Activated CD4-positive, alpha-beta T cell treated with anti-CD3 and anti-CD28 coated beads for 24 hours (primary cell): ENCODE data around the gene PAQR6.
A peak's percentile ranks its signal among the peaks of the same experiment; 100 is the strongest.

Source experiments
- DNase-seq, 2 donors: peaks; one replicate each; pipeline ENCODE4 v3.0.0-alpha.2; 2020; ENCODE audit warnings: low read depth in 2 of 2

PAQR6 gene

DNA sequence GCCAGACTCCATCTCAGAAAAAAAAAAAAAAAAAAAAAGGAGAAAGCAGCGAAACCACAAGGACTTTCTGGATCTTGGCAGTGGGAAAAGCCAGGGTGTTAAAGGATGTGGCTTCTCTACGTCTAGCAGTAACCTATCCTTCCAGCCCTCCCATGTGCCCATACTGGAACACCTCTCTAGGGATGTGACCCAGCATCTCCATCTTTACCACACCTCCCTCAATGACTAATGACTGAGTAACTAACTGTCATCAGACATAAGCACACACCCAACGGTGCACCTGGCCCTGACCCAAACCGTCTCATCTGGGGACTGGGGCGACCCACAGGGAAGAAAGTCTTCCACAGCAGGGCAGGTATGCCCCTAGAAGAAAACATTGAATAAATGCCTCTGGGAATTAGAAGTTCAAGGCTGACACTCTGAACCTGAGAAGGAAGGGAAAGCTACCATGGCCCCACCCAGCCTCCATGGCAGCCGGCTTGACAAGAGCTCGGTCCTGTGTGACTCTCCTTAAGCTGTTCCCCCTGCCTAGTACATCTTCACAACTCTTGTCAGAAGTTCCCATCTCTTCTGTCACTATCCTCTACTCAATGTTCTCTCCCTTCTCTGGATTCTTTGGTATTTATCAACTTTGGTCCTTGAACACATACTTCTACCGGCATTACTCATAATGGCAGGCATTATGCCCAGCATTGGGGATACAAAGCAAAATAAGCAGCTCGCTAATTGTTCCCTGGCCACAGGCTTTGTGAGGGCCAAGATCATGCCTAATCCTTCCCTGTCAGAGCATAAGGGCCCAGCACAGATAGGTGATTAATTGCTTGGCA, 14.8 kb upstream of the PAQR6 start:
- no peak for DNase-seq

DNA sequence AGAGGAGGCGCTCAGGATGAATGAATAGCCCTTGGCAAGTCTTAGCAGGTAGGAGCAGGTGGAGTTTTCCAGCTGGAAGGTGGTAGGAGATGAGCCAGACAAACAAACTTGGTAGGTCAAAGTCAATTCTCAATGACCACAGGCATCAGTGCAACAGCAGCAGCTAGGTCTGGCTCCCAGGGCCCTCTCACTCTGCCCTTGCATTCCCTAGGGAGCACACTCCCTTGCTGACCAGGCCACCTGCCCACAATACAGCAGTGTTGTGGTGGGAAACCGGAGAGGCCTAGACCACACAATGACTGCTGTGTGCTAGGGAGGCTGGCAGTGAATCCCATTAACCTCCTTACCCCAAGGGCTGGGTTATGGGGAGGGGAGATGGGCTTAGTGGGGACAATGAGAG, 13.0 kb upstream of the PAQR6 start:
- DNase-seq: no peak

GRCh38 chr1:156259805-156260204, 11.9 kb upstream of the PAQR6 start:
- no peak for DNase-seq

GRCh38 chr1:156258859-156259258, 11.0 kb upstream of the PAQR6 start:
- DNase-seq: no peak

GRCh38 chr1:156257711-156258110, 9.9 kb upstream of the PAQR6 start:
- no peak for DNase-seq

GRCh38 chr1:156253634-156254033, 5.8 kb upstream of the PAQR6 start:
- DNase-seq: no peak

DNA sequence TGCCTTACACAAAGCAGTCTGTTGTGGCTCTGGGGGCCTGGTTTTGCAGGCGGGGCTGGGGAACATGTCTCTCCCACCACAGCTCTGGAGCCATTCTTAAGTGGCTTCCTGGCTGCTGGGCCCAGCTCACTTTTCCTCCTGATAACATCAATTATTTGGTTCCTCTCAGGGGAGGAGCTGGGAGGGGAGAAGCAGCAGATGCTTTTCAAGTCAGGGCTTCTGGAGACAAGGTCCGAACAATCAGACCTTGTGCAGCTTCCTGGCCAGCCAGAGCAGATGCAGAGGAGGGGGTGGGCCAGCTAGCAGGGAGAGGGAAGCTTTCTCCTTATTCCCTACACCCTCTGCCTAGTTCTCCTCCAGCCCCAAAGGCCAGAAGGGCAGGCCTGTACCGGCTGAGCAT, 3.7 kb upstream of the PAQR6 start:
- no peak for DNase-seq

GRCh38 chr1:156249593-156249992, 1.7 kb upstream of the PAQR6 start:
- no peak for DNase-seq

GRCh38 chr1:156248323-156248683, 447 bp upstream of the PAQR6 start:
- no peak for DNase-seq

DNA sequence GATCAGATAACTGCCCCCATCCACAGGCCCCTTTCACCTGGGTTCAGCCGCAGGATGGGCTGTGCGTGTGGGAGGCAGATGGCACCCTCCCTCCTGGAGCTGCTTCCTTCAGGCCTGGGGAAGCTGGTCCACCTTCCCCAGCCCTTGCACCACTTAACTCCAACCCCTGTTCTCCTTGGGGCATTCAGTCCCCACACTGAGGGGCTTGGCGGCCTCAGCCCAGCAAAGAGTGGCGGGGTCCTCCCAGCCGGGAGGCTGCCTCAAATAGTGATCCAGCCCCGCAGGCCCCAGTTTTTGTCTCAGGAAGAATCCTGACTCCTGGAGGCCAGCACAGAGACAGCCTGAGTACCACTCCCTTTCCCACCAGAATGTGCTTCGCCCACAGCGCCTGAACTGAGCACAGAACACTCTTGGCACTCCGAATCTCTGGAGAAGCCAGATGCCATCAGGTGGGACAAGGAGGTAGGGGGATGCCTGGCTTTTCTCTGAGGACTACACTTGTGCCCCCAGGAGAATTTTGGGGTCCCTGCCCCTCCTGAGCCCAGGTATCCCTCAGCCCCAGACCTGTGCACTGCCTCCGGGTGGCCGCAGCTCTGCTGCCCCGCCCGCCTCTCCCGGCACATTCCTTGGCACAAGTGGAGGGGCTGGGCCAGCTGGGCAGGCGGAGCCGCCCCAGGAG, 936 bp downstream of the PAQR6 start:
- no peak for DNase-seq

DNA sequence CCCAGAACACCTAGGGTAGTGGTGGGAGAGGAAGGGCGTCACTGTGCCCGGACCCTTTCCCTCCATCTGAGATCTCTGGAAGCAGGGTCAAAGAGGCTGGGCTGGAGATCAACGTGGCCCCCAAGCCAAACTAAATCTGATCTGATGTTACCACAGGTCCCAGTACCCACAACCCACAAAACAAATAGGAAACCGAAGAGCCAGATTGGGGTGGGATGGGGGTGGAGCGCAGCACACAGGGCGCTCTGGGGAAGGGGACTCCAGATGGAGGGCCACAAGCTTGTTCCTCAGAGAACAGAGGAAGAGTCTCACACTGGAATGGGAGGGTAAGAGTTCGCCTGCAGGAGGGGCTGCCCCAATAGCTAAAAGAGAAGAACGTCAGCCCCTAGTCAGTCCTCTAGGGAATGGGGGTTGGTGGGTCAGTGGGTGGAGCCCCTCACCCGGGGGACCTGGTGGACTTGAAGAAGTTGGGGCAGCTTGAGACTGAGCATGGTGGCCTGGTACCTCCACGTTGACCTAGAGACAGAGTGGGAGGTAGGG, 1.5 kb downstream of the PAQR6 start:
- no peak for DNase-seq

DNA sequence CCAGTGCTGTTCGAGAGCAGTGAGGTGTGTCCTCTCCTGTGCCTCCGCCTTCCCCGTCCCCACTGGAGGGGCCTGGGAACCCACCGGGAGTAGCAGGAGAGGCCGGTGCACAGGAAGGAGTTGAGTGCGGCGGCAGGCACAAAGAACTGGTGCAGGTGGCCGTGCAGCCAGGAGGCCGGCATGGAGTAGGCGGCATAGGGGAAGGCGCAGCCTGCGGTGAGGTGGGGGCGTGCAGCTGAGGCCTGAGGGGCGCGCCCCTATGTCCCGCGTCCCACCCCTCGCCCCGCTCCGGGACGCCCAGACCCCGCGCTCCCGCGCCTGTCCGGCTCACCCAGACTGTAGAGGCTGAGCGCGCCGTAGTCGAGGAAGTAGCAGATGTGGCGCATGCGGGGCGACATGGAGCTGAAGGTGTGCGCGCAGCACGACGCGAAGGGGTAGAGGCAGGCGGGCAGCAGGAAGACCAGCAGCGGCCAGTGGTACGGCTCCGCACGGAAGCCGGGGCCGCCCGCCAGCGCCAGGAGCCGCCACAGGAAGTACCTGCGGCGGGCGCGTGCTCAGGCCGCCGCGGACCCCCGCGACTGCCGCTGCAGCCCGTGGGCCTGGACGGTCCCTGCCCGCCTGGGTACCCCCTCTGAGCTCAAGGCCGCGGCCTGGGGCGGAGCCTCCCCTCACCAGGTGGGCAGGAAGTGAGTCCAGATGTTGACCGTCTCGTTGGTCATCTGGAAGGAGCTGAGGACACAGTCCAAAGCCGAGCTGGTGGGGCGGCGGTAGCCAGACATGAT, 2.2 kb downstream of the PAQR6 start:
- peak in 1 of 2 donors; percentile 22 for DNase-seq

- DNase-seq: no peak
These were observed 3.1 kb downstream of the PAQR6 start for GRCh38 chr1:156244712-156245111.

DNA sequence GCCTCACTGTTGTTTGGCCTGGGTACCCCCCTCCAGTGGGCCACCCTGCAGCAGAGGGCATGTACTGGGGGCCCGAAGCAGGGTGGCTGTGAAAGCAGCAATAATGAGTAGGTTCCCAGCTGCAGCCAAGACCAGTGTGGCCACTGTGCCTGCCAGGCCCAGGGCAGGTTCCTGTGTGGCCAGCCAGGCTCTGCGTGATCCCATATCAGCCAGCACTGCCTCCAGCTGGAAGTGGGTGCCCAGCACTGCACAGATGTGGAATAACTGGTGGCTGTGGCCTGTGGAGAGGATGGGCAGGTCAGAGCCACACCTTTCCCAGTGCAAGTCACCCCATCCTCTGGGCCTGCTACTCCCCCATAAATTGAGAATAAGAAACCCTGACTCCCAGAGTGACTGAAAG, 3.7 kb downstream of the PAQR6 start:
- DNase-seq: no peak

DNA sequence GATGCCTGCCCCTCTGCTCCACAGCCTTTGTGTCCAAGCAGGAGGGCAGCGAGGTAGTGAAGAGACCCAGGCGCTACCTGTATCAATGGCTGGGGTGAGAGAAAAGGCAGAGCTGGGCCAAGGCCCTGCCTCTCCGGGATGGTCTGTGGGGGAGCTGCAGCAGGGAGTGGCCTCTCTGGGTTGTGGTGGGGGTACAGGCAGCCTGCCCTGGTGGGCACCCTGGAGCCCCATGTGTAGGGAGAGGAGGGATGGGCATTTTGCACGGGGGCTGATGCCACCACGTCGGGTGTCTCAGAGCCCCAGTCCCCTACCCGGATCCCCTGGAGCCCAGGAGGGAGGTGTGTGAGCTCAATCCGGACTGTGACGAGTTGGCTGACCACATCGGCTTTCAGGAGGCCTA, 5.1 kb downstream of the PAQR6 start:
- DNase-seq: no peak

GRCh38 chr1:156241926-156242325, 5.9 kb downstream of the PAQR6 start, which contains the start of gene BGLAP:
Gene BGLAP (plus strand): TSS chr1:156242184. CDS start chr1:156242232, 48 bp downstream.
- DNase-seq: no peak

GRCh38 chr1:156241311-156241811, 6.5 kb downstream of the PAQR6 start:
- DNase-seq: no peak

DNA sequence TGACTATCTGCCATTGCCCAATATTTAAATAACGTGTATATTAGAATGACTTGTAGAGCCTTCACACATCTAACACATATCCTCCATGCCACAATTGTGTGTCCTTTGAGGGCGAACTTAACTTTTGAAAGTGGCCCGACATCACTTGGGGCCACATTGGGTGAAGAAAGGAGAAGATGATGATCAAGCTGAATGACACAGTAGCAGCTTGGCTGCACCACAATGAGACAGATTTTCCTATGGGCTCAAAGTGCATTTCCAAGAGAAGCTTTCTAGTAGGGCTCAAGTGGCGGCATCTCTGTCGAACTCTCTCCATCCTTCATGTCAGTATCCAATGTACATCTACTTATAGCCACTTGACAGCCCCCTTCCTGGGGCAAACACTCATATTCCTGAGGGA, 9.6 kb downstream of the PAQR6 start:
- no peak for DNase-seq

GRCh38 chr1:156236164-156236563, 11.7 kb downstream of the PAQR6 start:
- no peak for DNase-seq

DNA sequence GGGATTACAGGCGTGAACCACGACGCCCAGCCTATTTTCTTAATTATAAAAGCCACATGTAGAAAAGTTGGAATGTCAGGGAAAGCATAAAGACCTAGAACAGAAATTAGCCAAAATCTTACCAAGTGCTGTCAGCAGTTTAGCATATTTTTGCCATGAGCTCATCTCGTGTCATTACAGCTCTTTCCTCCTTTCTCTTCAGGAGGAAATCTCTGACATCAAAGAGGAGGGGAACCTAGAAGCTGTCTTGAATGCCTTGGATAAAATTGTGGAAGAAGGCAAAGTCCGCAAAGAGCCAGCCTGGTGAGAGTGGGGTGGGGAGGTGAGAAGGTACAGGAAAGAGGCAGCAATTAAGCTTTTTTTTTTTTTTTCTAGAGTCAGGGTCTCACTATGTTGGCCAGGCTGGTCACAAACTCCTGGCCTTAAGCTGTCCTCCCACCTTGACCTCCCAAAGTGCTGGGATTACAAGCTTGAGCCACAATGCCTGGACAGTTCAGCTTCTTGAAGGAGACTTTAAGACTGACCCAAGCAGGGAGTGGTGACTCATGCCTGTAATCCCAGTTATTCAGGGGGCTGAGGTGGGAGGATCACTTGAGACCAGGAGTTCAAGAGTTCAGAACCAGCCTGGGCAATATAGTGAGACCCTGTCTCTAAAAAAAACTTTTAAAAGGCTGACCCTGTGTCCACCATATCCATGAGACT, 14.3 kb downstream of the PAQR6 start:
- no peak for DNase-seq

- no peak for DNase-seq
These were observed 15.5 kb downstream of the PAQR6 start for GRCh38 chr1:156232201-156232894.
